HuH-7.5 (cell line): ENCODE results near the gene MFAP5.
A peak's percentile ranks its signal among the peaks of the same experiment; 100 is the strongest.

Experiments used
- DNase-seq: peaks from one replicate; pipeline ENCODE4 v3.0.0; 2011; ENCODE audit warnings: low spot score

MFAP5 gene, protein sequence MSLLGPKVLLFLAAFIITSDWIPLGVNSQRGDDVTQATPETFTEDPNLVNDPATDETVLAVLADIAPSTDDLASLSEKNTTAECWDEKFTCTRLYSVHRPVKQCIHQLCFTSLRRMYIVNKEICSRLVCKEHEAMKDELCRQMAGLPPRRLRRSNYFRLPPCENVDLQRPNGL

DNA sequence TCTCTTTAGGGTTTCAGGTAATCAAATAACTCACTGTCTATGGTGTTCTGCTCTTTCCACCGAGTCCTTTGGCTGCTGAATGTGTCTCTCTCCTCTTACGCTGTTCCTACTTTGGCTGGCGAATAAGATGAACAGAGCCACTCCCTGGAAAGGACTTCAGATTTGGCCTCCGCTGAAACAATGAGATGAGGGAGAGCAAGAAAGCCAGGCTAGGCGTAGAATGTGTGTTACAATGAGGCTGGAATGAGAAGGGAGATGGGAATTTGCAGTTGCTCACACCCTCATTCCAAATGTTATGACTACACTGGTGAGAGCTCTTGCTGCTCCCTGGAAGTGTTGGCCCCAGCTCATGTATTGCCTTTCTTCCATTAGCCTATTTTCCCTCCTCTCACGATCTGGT lies at the start of gene MFAP5:
TSS of gene MFAP5 (minus strand) at position 234 of the 400 bp plus-strand sequence. CDS start 722 bp downstream, outside the sequence.
- no peak for DNase-seq

DNA sequence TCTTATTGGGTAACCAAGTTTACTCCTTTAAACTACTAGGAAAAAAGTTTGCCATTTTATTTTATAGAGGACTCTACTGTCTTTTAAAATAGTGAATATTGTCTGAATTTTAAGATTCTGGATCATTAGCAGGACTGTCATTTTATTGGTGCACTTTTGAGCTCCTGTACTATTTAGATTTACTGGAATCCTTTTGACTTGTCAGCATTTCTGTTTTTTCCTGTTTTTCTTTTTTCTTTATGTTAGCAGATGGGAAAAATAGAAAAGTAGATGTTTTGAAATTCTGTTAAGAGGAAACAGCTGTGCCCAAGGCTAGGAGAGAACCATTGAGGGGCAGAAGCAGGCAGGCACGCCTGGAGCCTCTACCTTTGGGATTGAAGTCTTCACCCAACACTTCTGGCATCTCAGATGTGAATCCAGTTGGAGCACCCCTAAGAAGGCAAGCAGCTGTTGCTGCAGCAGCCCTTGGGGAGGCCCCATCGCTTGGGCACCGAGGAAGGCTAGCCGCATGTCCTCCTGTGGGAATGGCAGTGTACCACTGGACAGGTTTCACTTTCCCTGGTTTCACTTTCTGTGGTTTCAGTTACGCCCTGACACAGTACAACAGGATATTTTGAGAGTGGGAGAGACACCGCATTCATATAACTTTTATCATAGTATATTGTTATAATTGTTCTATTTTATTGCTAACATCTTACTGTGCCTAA lies 46.7 kb upstream of the MFAP5 start:
- no peak for DNase-seq

DNA sequence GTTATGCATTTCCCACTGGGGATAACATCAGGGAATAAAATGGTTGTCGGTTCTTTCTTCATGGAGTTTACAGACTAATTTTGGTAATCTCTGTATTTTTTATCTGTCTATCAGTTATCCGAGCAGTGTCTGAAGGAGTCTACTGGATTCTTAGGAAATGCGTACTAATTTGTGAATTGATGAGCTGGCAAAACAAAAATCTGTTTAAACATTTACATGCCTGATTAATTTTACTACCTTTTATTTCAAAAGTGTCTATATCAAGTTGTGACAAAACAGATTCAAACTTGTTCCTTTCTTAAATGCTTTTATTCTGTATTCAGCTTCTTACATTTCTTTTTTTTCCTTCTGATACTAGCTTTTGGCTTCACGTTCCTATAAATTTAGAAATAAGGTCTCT lies 39.5 kb upstream of the MFAP5 start:
- no peak for DNase-seq

DNA sequence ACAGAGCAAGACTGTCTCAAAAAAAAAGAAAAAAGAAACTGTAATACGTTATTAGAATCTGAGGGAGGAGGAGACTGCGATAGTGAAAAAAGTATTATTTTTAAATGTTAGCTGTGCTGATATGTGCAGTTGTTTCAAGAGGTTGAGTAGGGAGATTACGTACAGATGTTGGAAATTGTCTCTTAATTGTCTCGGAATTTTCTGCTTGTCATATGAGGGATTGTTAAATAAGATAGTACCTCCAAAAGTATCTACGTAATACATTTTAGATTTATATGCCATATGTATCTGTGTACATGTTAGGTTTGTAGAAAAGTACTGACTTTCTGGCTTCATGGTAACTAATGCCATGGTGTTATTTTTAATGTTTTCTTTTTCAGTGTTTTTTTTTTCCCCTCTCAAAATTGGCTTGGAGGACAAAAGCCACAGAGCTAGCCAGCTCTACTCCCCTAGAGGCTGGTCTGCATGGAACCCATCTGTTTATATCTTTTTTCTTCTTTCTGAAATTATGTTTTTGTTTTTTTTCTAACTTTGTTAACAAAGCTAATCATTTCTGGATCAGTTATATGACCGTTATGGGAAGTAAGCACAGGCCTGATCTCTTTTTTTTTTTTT lies 38.5 kb upstream of the MFAP5 start:
- DNase-seq, result no peak

DNA sequence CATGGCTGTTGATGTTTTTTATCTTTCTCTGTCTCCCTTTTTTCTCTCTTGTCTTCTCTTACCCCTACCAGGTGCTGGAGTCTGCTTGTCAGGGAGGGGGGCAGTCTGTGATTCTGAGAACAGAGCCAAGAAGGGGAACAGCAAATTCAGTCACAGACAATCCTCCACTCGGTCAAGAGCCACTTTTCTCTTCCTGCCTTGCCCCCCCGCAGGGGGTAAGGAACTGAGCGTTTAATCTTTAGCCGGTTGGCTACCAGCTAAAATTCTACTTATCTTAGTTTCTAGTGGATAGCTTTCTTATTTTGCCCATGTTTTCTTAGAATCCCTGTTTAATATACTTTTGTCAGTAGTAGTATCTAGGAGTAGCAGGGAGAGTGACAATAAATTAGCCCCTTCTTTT lies 37.1 kb upstream of the MFAP5 start:
- no peak for DNase-seq

DNA sequence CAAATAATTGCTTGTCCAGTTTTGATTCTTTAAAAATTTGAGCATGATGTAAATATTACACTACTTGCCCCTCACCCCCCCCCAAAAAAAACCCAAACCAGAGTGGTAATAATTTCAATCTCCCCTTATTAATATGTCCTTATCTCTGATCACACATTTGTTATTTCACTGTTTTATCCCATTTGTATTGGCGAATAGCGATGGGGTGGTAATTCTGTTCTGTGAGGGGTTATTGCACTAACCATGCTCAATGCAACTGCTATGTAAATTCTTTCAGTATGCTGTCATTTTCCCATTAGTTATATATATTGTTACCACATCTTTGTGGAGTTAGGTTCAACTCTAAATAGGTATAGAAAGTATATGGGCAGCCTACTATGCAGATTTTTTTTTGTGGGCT lies 36.3 kb upstream of the MFAP5 start:
- no peak for DNase-seq

DNA sequence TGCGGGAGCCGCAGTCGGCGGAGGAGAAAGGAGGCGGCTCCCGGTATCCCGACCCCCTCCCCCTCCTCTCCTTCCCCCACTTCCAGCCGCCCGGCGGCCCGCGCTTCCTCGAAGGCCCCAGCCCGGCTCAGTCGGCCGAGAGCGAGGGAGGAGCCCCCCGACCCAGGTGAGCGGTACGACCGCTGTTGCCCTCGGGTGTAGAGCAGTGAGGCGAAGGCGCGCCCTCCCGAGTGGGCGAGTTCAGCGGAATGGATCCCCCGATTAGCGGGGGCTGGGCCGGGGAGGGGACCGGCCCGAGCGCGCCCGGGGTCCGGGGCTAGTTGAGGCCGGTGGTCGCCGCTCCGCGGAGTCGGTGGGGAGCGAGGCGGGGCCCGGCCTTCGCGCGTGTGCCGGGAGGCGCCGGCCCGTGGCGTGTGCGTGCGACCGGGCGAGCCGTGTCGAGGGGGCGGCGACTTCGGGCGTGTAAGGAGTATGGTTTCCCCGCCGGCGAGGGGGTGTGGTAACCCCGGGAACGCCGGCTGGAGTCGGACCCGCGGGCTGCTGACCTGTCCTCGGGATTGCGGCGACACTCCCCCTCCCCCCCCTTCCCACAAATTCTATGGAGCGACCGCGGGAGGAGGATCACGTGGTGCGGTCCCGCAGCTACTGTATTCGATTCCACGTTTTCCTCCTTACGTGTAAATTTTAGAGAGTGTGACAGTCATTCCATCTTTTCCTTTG lies 35.7 kb upstream of the MFAP5 start:
- DNase-seq, result peak; percentile 46

DNA sequence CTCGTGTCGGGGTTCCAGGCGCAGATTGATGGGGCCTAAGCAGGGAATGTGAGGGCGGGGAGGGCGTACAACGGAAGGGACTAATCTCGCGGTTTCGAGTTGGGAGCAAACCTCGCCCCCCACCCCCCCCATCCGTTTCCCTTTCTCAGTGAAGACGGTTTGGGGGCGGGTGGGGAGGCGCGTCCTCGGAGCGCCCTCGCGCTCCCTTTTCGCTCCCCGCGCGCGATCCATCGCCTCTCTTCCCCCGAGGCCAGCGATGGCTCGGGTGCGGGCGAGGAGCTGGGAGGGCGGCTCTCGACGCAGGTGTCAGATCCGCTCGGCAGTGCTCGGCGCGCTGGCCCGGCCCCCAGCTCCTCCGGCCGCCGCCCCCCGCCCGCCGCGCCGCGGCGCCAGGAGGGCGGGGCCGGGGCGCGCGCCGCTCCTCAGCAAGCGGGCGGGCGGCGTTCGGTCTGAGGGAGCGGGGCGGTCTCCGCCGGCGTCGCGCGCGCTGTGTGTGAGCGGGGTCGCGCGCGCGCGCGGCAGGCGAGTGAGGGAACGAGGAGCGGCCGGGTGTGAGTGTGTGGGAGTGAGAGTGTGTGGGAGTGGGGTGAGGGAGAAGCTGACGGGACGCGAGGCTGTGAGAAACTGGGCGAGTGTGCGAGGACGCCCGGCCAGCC lies 35.0 kb upstream of the MFAP5 start, which contains the start of gene RIMKLB:
TSS of gene RIMKLB (plus strand) at position 516 of the 656 bp plus-strand sequence. CDS start 15,876 bp downstream, outside the sequence.
- DNase-seq, result peak; percentile 71

DNA sequence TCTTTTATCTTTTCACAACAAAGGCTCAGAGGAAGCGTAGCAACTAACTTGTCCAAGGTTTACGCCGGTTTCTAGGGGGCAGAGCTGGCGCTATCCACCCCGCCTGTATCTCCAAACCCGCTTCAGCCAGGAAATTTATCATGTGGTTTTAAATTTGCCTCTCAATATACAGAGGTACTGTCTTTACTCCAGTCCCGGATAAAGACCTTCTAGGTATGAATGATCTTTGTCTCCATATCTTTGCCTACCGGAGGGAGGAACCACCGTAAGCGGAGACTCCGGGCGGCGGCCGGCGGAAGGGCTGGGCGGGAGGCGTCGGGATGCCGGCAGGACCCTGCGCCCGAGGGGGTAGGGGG lies 34.5 kb upstream of the MFAP5 start:
- DNase-seq, result peak; percentile 32

DNA sequence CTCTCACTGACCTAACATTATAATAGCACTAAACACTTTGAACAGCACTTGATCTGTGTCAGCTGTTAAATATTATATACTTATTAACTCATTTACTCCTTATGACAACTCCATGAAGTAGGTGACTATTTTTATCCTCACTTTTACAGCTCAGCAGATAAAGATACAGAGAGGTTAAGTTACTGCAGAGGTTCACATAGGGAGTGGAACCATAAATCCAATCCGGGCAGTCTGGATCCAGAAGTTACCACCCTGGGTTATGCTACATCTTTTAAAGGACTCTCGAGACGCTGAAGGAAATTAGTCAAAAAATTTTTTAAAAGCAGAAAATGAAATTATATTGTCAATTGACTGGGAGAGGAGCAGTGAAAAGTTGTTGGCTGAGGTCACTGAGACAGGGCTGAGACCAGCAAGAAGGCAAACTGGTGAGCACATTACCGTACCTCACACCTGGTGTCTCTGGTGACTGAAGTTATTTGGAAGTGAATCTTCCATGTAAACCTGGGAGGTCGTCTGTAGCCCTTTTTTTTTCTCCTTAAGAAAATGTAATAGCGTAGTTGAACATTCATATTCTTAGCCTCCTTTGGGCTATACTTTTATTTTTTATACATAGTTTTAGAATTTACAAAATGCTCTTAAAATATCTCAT lies 33.9 kb upstream of the MFAP5 start:
- no peak for DNase-seq

DNA sequence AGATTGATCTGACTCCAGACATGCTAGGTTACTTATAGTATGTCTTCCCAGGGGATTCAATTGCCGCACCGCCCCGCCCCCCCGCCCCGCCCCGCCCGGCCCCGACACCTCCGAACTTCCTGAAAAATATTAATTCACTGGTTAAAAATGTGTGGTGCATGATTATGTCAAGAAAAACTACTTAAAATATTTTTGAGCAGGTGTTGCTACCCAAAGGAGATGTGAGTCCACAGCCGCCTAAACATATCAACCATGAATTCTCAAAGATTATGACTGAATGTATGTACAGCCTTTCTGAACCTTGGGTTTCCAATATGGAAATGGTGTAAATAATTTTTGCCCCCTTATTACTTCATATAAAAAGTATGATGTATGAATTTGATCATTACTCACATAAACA lies 32.5 kb upstream of the MFAP5 start:
- no peak for DNase-seq

DNA sequence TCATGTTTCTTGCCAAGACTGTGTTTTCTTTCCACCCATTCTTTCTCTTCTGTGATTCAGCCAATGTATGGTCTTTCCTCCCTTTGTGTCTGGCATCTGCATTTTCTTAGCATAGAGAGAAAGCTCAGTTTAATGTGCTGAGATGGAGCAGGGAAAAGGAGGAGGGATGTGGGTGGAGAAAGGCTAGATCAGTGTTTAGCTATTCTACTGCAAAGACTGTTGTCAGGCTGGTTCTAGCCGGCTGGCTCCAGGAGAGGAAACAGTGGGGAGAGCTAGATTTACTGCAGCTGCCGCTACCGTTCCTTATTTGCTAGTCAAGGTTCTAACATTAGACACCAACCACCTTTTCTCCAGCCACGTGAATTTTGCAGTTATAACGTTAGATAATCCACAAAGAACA lies 29.9 kb upstream of the MFAP5 start:
- no peak for DNase-seq

DNA sequence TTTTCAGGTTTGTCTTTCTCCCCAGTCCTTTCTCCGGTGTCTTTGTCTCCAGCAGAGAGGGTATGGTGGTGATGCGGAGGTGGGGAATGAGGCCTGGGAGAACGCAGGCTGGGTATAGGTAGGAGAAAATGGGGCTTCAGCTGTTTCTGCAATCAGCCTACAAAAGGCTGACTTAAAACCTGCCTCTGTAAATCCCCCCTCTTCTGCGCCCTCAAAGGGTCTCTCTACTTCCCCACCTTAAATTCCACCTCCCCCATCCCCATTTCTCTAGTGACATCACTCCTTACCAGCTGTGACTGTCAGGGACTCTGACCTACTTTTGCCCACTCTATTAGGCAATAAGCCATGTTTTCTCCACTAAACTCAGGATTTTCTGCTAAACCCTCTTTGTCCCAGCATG lies 27.1 kb upstream of the MFAP5 start:
- no peak for DNase-seq

DNA sequence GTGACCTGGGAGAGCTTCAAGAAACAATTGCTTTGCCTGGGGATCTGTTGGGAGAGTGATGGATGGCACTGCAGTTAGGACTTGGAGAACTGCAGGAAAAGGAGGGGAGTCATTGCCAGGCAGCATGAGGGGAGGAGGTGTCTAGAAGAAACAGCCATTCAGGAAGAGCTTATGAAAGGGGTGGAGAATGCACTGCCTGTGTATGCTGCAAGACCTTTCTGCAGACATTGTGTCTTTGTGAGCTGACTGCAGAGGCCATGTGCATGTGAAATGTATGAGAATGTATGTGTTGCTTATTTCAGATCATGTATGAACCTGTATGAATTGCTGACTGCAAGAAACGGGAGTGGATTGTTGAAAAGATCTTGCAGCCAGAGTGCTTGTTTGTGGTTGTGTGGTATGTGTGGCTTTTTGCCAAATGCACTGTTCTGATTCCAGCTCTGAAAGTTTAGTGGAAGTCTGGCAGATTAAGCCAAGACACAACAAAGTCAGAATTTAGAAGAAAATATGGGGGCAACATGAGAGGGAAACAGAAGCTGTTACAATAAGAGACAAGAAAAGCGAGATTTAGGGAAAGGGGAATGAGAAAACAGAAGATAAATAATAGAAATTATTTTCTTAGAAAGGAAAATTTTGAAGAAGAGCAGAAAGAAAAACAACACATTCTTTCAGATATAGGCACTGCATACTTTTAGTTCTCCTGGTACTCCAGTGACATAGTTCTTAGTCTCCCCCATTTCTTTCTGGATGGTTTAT lies 25.4 kb upstream of the MFAP5 start:
- no peak for DNase-seq

DNA sequence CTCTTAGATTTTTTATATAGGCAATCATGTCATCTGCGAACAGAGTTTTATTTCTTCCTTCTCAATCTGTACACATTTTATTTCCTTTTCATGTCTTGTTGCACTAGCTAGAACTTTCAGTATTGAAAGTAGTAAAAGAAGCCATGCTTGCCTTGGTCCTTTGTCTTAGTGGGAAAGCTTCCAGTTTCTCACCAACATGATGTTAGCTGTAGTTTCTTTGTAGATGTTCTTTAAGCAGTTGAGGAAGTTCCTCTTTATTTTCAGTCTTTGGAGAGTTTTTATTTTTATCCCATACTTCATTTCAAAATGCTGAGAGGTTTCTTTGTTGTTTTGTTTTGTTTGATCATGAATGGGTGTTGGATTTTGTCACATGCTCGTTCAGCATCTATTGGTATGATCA lies 22.4 kb upstream of the MFAP5 start:
- DNase-seq, result no peak

DNA sequence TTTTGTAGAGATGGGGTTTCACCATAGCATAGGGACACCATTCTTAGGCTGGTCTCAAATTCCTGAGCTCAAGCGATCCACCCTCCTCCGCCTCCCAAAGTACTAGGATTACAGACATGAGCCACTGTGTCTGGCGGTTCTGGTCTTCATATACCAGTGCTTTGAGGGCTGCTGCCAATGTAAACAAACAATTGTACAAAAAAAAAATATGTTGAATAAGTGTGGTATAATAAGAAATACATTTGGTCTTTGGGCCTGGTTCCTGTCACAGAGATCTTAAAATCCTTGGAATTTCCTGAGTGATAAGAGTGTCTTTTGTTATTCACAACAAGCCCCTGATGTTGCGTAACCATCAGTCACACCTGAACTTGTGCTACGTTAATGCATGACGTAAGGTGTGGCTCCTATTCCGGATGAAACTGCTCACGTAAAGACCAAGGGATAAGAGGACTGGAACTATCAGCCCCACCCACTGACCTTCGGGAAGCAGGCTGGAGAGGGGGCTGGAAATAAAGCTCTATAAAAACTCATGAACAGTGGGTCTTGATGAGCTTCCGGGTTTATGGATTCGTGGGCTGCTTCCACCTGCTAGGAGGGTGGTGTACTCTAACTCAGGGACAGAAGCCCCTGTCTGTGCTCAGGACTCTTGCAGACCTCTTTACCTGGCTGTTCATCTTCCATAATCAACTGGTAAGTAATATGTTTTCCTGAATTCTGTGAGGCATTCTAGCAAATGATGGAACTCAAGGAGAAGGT lies 18.7 kb upstream of the MFAP5 start:
- no peak for DNase-seq

DNA sequence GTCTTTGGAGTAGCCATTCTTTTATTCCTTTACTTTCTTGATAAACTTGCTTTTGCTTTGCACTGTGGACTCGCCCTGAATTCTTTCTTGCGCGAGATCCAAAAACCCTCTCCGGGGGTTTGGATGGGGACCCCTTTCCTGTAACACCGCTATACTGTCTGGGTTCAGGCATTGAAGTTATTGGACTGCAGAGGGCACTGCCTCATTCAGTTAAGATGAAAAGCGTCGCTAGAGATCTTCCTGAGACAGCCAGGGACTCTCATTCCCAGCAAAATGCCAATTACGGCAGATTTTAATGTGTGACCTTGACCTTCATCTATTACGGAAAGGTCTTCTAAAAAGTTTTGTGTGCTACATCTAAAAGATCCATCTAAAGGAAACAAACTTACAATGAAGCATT lies 17.9 kb upstream of the MFAP5 start:
- DNase-seq, result no peak

DNA sequence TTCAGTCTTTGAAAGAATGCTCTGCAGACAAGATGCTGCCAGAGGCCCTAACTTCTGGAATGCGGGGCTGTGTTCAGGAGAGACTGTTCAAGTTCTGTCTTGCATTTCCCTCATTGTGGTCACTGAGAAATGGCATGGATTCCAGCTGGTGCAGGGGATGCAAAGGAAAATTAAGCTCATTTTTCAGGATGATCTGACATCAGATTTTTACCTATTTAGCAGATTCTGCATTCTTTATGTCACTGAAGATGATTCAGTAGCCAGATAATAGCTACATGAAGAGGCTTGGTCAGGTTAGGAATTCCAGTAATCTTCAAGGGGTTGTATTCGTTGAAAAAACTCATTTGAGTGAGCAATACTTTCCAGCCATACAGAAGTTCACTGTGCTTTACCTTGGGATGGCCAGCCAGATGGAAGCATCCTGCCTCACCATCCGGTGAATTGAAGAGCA lies 16.1 kb upstream of the MFAP5 start:
- no peak for DNase-seq

DNA sequence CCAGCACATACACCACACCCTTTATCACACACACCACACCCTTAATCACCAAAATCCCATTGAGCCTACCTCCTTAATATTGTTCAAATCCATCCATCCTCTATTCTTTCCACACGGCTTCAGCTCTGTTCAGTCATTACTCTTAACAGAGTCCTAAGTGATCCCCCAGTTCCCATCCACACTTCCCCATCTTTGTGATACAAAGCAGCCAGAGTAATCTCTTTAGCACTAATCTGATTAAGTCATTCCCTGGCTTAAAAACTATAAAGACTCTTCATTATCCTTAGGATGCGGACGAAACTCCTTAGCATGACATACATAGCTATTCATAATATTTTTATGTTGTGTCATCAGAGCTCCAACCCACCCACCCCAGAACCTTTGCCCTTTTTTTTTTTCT lies 14.7 kb upstream of the MFAP5 start:
- DNase-seq, result no peak

DNA sequence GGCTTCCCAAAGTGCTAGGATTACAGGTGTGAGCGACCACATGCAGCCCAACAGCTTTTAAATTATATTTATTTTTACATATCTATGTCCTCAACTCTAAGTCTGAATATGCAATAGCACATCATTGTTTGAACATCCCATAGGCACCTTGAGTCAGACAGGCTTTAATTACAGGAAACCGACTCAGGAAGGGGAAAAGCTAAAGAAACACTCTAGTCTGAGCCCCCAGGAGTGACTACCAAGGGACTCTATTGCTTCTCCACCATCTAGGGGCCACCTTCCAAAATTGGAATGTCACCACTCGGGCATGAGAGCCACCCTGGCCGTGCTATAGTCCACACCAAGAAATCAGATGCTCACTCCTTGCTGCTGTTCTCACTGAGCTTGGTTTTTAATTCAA lies 14.0 kb upstream of the MFAP5 start:
- DNase-seq, result no peak
